Measurements from ENCODE around the gene RNF225. TPM values are rescaled to one million over a fixed set of nuclear protein-coding genes. Genes with fewer than 3 reads are reported as not detected.

Gene RNF225
- total and polyA plus RNA-seq, 9 of the 15 experiments (the other 6 are each of a cell fraction or from before 2014, with no cell fraction given), result 0.33 TPM; not detected in 8

DNA sequence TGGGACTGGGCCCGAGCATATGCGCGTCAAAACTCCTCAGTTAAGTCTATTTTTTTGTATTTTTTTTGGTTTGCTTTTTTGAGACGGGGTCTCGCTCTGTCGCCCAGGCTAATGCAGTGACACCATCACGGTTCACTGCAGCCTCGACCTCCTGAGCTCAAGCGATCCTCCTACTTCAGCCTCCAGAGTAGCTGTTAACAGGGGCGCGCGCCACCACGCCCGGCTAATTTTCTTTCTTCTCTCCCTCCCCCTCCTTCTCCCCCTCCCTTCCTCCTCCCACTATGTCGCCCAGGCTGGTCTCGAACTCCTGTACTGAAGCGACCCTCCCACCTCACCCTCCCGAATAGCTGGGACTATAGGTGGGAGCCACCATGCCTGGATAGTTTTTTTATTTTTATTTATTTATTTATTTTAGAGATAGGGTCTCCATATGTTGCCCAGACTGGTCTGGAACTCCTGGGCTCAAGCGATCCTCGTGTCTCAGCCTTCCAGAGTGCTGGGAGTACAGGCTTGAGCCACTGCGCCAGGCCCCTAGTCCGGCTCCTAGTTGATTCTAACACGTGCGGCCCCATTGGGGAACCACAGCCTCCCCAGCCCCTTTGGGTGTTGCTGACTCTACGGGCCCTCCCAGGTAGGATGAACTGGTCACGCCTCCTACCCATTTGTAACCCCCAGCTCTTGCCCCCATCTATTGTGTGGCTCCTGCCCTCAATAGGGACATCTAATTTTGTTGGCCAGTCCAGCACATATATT is 13.8 kb upstream of the RNF225 start (continued):
- TF ChIP-seq THRAP3 (IDR thresholded peaks at IDR 0.05; ENCODE audit: borderline replicate concordance) (no peak), HDAC2 (IDR thresholded peaks at IDR 0.05) (peak; percentile 52; the same call in 1 of the 2 replicates), ZBTB7A (IDR thresholded peaks at IDR 0.05; ENCODE audit: borderline replicate concordance, control insufficient read depth, low read depth, low read length) (peak; percentile 11; the same call in 1 of the 2 replicates), ZC3H4 (CRISPR knock-in tag; IDR thresholded peaks at IDR 0.05; ENCODE audit: borderline replicate concordance) (no peak), GATAD2A (IDR thresholded peaks at IDR 0.05) (no peak), ETV1 (tag; conservative IDR thresholded peaks at IDR 0.05; ENCODE audit: low read depth) (0 out of 2 replicates have a peak, but pooled peaks have one; percentile 17), PHB2 (IDR thresholded peaks at IDR 0.05; ENCODE audit: low read depth) (0 out of 2 replicates have a peak, but pooled peaks have one; percentile 39), LEF1 (IDR thresholded peaks at IDR 0.05) (0 out of 2 replicates have a peak, but pooled peaks have one; percentile 27), SMARCE1 (IDR thresholded peaks at IDR 0.05) (peak; percentile 62), ZBTB8A (IDR thresholded peaks at IDR 0.05; ENCODE audit: partially characterized antibody) (no peak), GABPB1 (CRISPR knock-in tag; IDR thresholded peaks at IDR 0.05) (no peak), NR4A1 (CRISPR knock-in tag; IDR thresholded peaks at IDR 0.05) (no peak), NR4A1 (tag; IDR thresholded peaks at IDR 0.05) (no peak), POLR2B (IDR thresholded peaks at IDR 0.05; ENCODE audit: low read depth, partially characterized antibody) (peak; percentile 36), YBX1 (IDR thresholded peaks at IDR 0.05) (no peak), ZC3H11A (IDR thresholded peaks at IDR 0.05; ENCODE audit: low read depth, low read length) (no peak), MYC (IDR thresholded peaks at IDR 0.05; ENCODE audit: low read depth, low read length) (0 out of 2 replicates have a peak, but pooled peaks have one; percentile 12), MYC (CRISPR knock-in tag; IDR thresholded peaks at IDR 0.05; ENCODE audit: borderline replicate concordance, low read depth) (0 out of 2 replicates have a peak, but pooled peaks have one; percentile 30)
- TF ChIP-seq, protein P1, sequence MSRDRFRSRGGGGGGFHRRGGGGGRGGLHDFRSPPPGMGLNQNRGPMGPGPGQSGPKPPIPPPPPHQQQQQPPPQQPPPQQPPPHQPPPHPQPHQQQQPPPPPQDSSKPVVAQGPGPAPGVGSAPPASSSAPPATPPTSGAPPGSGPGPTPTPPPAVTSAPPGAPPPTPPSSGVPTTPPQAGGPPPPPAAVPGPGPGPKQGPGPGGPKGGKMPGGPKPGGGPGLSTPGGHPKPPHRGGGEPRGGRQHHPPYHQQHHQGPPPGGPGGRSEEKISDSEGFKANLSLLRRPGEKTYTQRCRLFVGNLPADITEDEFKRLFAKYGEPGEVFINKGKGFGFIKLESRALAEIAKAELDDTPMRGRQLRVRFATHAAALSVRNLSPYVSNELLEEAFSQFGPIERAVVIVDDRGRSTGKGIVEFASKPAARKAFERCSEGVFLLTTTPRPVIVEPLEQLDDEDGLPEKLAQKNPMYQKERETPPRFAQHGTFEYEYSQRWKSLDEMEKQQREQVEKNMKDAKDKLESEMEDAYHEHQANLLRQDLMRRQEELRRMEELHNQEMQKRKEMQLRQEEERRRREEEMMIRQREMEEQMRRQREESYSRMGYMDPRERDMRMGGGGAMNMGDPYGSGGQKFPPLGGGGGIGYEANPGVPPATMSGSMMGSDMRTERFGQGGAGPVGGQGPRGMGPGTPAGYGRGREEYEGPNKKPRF (IDR thresholded peaks at IDR 0.05; ENCODE audit: low read depth, low read length), result no peak
- TF ChIP-seq, protein P2, sequence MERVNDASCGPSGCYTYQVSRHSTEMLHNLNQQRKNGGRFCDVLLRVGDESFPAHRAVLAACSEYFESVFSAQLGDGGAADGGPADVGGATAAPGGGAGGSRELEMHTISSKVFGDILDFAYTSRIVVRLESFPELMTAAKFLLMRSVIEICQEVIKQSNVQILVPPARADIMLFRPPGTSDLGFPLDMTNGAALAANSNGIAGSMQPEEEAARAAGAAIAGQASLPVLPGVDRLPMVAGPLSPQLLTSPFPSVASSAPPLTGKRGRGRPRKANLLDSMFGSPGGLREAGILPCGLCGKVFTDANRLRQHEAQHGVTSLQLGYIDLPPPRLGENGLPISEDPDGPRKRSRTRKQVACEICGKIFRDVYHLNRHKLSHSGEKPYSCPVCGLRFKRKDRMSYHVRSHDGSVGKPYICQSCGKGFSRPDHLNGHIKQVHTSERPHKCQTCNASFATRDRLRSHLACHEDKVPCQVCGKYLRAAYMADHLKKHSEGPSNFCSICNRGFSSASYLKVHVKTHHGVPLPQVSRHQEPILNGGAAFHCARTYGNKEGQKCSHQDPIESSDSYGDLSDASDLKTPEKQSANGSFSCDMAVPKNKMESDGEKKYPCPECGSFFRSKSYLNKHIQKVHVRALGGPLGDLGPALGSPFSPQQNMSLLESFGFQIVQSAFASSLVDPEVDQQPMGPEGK (CRISPR knock-in tag; IDR thresholded peaks at IDR 0.05; ENCODE audit: borderline replicate concordance), result no peak
